NT2/D1 (cell line): ENCODE results near the gene BCORL1.

Experiments used
- DNase-seq: peaks from one replicate; pipeline ENCODE4 v3.0.0-alpha.2; 2011; ENCODE audit warnings: low read depth, low spot score
- H3K27me3 ChIP-seq: 2 replicates; pipeline ENCODE4 v1.6.0; 2011; ENCODE audit warnings: mild to moderate bottlenecking; ENCODE audit not compliant: insufficient read length, insufficient read depth
- H3K36me3 ChIP-seq: 2 replicates; pipeline ENCODE4 v1.6.1; 2011; ENCODE audit warnings: mild to moderate bottlenecking, low read length, mixed read lengths; ENCODE audit not compliant: insufficient read depth, insufficient read length
- H3K4me1 ChIP-seq: 2 replicates; pipeline ENCODE4 v1.5.1; 2011; ENCODE audit not compliant: insufficient read depth, insufficient read length
- H3K4me3 ChIP-seq: 2 replicates; pipeline ENCODE4 v1.5.1; 2011; ENCODE audit warnings: low read depth; ENCODE audit not compliant: insufficient read length
- H3K9ac ChIP-seq: 2 replicates; pipeline ENCODE4 v1.6.0; 2011; ENCODE audit warnings: low read depth; ENCODE audit not compliant: insufficient read length
- H3K9me3 ChIP-seq: 2 replicates; pipeline ENCODE4 v1.5.1; 2011; ENCODE audit warnings: mild to moderate bottlenecking, low read length; ENCODE audit not compliant: insufficient read depth
- SUZ12 ChIP-seq: IDR thresholded peaks from 2 replicates; pipeline ENCODE4 v1.6.1; 2011; ENCODE audit not compliant: insufficient read length, insufficient read depth; ENCODE audit errors: extremely low read depth
- YY1 ChIP-seq: IDR thresholded peaks from 2 replicates; pipeline ENCODE4 v1.6.1; 2011; ENCODE audit not compliant: insufficient read length, insufficient read depth
- ZNF274 ChIP-seq: IDR thresholded peaks from 2 replicates; pipeline ENCODE4 v1.6.1; 2011; ENCODE audit warnings: mild to moderate bottlenecking, low read depth, low read length

BCORL1 gene

GRCh38 chrX:129981752-129982299, 609 bp upstream of the BCORL1 start:
- Histone ChIP-seq H3K9me3 (no peaks in the 10 kb centered on the region), H3K36me3 (no peaks in the 10 kb centered on the region), H3K27me3 (peaks cover 5% of the 10 kb centered on the region), H3K4me3 (peak overlapping the region; percentile 30), H3K9ac (no peak overlapping the region), H3K4me1 (no peaks in the 10 kb centered on the region)
- DNase-seq = no peak
- TF ChIP-seq ZNF274 (no peak), YY1 (no peak), SUZ12 (no peak)

- no peak for DNase-seq
- H3K9me3 ChIP-seq = no peaks in the 10 kb centered on the region
- H3K27me3 ChIP-seq = peaks cover 3% of the 10 kb centered on the region
- no peaks in the 10 kb centered on the region for H3K4me1 ChIP-seq
- peak overlapping the region; percentile 42 for H3K9ac ChIP-seq
- TF ChIP-seq SUZ12 (no peak), YY1 (no peak), ZNF274 (no peak)
- H3K36me3 ChIP-seq = no peaks in the 10 kb centered on the region
- no peak overlapping the region for H3K4me3 ChIP-seq
Observed at GRCh38 chrX:129983575-129984110, 1.2 kb downstream of the BCORL1 start.

GRCh38 chrX:129984111-129984958, 1.9 kb downstream of the BCORL1 start:
- TF ChIP-seq YY1 = no peak
- no peak for TF ChIP-seq SUZ12
- TF ChIP-seq ZNF274 = no peak
- Histone ChIP-seq H3K9me3 (no peaks in the 10 kb centered on the region), H3K36me3 (no peaks in the 10 kb centered on the region), H3K4me3 (peak overlapping the region; percentile 37), H3K9ac (peak overlapping the region; percentile 72), H3K4me1 (no peaks in the 10 kb centered on the region), H3K27me3 (no peaks in the 10 kb centered on the region)
- no peak for DNase-seq

- no peaks in the 10 kb centered on the region for H3K4me1 ChIP-seq
- H3K9me3 ChIP-seq = no peaks in the 10 kb centered on the region
- H3K27me3 ChIP-seq = no peaks in the 10 kb centered on the region
- no peak overlapping the region for H3K9ac ChIP-seq
- no peaks in the 10 kb centered on the region for H3K36me3 ChIP-seq
- no peak overlapping the region for H3K4me3 ChIP-seq
- DNase-seq = no peak
- no peak for TF ChIP-seq SUZ12
- no peak for TF ChIP-seq ZNF274
- no peak for TF ChIP-seq YY1
Observed at GRCh38 chrX:129987871-129988270, 5.4 kb downstream of the BCORL1 start.

GRCh38 chrX:129992181-129992580, 9.7 kb downstream of the BCORL1 start:
- TF ChIP-seq SUZ12 (no peak), YY1 (no peak), ZNF274 (no peak)
- Histone ChIP-seq H3K9me3 (no peaks in the 10 kb centered on the region), H3K4me3 (no peak overlapping the region), H3K27me3 (no peaks in the 10 kb centered on the region), H3K9ac (no peak overlapping the region), H3K36me3 (no peaks in the 10 kb centered on the region), H3K4me1 (no peaks in the 10 kb centered on the region)
- no peak for DNase-seq

GRCh38 chrX:129996120-129996519, 13.7 kb downstream of the BCORL1 start:
- Histone ChIP-seq H3K36me3 (no peaks in the 10 kb centered on the region), H3K9ac (no peak overlapping the region), H3K4me3 (no peak overlapping the region), H3K9me3 (no peaks in the 10 kb centered on the region), H3K4me1 (no peaks in the 10 kb centered on the region), H3K27me3 (no peaks in the 10 kb centered on the region)
- DNase-seq = no peak
- no peak for TF ChIP-seq SUZ12
- TF ChIP-seq ZNF274 = no peak
- TF ChIP-seq YY1 = no peak

GRCh38 chrX:129997086-129997485, 14.7 kb downstream of the BCORL1 start:
- Histone ChIP-seq H3K36me3 (no peaks in the 10 kb centered on the region), H3K4me3 (no peak overlapping the region), H3K4me1 (no peaks in the 10 kb centered on the region), H3K9me3 (no peaks in the 10 kb centered on the region), H3K9ac (no peak overlapping the region), H3K27me3 (no peaks in the 10 kb centered on the region)
- TF ChIP-seq YY1 = no peak
- DNase-seq = no peak
